HG03175 (cell line): Measurements from ENCODE around the gene PSMD11.

Source experiments
- ATAC-seq: cut with Tn5 transposase; IDR thresholded peaks from one replicate; pipeline ENCODE4 v1.9.1; 2021; ENCODE audit warnings: mild to moderate bottlenecking, moderate library complexity; ENCODE audit not compliant: unreplicated experiment

Gene PSMD11

DNA sequence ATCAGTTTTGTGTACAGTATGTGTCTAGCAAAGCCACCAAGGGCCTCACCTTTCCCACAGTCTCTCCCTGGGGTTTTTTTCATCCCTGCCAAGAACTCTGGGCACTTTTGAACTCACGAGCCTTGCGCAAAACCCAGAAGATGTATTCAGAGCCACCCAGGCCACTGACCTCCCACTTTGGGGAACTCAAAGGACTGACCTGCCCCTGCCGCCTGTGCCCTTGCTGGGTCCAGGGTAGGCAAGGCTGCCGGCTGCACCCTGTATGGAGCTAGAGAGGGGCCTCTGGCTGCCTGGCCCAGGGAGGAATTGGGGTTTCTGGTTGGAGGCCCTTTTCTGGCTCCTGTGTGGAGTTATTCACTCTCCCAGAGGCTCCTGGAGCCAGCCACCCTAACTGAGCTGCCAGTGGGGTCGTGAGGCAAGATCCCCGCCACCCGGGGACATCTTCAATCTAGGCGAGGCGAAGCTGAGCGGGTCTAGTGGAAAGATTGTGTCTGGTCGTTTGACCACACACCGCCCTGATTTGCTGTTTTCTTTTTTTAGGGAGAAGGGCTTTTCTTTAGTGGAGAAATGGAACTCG, 44.4 kb downstream of the PSMD11 start:
- ATAC-seq = no peak

DNA sequence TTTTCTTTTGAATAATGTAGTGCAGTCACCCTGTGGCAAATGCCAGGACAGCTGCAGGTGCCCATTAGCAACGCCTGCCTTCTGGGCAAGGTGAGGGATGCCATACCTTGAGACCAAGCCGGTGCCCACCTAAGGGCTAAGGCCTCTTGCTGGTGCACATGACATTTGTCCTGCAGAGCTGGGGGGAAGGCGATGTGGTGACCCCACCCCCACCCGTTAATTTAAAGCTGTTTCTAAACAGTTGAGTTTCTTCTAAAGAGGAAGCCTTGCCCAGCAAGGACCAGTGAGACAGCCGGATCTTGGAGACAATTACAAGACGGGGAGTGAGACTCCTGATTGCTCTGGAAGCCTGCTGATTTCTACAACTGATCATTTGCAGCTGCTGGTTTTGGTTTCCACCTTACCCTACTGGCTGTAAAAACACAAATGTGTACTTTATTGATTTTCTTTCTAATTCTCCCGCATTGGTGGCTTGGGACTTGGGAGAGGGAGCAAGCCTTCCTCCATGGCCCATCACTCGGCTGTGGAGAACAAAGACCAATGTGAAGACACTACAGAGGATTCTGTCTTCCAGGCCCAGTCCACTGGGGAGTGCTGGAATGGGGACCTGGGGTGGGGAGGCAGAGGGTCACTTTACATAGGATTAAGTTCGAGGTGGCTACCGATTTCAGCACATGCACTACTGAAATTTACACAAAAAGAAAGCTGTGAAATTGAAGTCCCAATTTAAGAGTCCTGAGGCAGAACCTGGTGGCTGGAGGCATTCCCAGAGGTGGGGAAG, 45.2 kb downstream of the PSMD11 start:
- no peak for ATAC-seq

DNA sequence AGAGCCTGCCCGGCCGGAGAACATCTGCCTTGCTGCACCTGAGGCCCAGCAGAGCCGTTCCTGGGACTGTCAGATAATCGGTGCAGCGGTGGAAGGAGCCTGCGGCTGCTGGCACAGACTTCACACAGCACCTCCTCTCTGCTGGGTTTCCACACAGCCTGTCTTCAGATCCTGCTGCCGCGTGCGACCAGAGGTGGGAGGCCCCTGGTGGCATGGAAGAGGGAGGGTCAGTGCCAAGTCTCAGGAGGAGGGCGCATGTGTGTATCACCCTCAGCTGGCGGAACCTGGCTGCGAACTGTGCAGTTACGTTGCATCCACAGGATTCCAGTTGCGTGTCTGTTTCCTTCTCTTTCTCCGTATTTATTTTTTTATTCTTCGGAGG, 45.8 kb downstream of the PSMD11 start:
- no peak for ATAC-seq

DNA sequence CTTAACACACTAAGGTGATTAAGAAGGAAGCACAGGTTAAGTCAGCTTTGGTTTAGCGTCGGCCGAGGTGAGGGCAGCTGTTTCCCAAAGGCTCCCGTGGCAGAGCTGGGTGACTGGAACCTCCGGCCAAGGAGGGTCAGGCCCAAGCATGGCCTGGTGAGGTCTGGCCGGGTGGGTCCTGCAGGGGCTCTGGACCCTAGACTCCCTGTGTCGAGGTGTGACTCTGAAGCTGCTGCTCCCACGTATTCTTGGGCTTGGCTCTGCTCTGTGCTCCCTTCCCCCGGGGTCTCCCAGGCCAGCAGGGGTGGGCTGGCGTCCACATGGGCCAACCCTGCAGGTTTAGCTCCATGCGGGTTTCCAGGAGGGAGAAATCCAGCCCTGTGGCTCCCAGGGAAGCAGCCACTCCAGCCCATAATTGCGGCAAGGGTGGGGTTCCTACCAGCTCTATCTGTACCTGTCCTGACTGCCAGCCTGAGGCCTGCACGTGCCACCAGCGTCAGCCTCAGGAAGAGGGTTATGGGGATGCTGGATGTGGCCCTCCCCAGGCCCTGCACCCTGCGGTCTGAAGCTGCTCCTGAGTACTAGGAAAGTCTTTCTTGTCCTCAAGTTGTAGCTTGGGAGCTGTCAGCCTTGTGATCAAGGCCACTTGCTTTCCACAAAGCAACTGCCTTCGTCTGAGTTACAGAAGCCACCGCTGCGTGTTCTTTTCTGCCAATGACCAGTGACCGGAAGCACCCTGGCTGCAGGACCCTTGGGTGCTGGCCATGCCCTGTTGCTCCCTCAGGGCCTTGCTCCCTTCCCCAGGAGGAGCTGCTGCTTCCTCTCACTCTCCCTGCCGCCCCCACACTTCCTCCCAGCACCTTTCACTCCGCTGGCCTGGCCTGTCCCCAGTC, 47.3 kb downstream of the PSMD11 start:
- ATAC-seq = no peak

DNA sequence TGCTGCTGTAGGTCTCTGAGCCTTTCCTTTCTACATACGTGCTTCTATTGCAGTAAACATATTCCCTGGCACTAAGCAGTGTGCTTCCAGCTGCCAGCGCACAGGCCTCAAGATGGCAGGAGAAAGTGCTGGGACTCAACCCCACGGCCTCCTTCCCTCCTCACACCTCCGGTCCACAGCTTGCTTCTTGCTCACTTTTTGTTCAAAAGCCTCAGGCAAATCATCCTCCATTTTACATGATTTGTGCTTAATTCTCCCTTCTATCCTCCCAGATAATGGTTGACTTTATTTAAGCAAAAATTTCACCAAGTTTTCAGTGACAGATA, 47.9 kb downstream of the PSMD11 start:
- ATAC-seq = no peak

DNA sequence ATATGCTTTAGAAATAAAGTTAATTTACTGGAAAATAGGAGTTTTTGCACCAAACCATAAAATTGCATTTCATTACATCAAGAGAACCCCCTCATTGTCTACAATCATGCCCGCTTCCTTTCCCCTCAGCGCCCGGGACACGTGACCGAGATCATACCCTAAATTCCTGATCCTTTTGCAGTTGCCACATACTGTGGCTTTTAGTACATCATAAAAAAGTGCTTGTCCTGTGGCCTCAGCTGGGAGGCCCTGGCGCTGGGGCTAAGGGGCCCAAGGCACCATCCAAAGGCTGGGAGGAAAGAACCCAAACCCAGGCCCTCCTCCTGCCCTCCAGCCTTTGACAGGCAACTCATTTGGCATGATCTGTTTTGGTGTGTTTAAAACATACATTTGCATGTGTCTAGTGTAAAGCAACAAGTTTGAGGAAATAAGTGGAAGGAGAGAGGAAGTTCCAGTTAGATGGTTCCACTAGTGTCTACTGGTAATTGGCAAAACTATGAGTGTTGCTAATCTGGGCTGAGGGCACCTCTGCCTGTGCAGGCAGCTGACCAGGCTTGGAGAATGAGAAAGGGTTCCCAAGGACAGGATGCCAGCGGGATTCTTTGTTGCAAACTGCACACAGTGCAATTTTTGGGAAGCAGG, 48.5 kb downstream of the PSMD11 start:
- no peak for ATAC-seq

DNA sequence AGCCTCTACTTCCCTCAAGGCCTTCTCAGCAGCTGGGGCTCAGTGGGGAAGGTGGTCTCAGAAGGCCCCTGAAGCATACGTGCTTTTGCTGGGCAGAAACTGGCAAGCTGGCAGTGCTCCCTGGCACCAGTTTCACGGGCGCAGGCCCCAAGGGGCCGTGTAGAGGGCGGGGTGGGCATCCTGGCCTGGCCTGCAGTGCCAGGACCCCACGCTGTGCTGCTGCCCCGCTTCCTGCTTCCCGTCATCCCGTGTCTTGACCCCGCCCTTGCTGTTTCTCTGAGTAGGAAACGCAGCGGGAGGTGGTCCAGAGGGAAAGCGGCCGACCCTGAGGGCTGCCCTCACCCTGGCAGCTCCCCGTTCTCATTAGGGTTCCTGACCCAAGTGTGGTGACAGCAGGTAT, 49.3 kb downstream of the PSMD11 start:
- no peak for ATAC-seq

DNA sequence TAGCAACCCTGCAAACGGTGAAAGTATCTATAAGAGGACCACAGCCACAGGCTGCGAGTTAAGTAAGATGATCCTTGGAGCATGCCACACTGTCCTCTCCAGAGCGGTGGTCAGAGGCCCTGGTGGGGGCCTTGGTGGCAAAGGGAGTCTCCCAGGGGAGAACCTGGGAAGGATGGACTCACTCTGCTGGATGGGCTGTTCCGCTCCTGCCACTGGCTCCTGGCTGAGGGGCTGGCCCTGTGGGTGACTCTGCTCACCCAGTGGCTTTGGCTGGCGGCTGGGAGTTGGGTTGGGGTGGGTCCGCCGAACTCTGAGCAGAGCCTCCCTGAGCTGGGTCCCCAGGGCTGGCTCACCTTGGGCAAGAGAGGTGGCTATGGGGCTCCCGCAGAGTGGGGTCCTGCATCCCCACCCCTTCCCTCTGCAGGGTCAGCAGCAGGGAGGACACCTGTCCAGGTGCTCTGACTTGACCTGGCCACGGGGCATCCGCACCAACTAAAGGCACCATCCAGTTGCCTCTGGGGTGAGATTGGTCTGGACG, 49.7 kb downstream of the PSMD11 start:
- ATAC-seq = no peak

DNA sequence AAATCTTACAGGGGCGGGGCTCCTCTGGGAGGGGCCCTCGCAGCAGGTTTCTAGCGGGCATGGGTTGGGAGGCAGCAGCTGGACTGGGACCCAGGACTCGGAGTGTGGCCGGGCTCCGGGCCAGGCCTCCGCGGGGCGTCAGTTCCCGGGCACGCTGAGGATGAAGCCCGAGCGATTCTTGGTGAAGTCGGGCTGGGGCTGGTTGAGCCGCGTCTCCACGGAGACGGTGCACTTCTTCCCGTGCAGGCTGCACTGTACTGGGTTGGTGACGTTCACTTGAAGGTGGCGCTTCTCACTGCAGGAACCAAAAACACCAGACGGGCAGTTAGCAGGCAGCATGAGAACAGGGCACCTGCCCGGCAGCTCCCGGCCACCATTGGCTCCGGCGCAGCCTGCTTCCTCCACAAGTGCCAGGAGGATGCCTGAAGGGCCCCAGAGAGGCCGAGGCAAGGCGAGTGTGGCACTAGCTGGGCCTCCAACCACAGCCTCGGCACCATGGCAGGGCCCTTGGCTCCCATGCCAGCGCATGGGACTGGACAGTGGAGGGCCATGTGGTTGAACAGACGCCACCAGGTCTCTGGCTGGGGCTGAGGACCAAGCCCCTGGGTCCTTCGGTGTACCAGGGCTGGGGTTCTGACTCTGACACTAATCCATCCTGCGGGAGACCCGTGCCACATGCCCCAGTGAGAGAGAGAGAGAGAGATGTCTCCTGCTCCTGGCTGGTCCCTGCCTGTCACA, 50.5 kb downstream of the PSMD11 start:
- ATAC-seq = no peak

DNA sequence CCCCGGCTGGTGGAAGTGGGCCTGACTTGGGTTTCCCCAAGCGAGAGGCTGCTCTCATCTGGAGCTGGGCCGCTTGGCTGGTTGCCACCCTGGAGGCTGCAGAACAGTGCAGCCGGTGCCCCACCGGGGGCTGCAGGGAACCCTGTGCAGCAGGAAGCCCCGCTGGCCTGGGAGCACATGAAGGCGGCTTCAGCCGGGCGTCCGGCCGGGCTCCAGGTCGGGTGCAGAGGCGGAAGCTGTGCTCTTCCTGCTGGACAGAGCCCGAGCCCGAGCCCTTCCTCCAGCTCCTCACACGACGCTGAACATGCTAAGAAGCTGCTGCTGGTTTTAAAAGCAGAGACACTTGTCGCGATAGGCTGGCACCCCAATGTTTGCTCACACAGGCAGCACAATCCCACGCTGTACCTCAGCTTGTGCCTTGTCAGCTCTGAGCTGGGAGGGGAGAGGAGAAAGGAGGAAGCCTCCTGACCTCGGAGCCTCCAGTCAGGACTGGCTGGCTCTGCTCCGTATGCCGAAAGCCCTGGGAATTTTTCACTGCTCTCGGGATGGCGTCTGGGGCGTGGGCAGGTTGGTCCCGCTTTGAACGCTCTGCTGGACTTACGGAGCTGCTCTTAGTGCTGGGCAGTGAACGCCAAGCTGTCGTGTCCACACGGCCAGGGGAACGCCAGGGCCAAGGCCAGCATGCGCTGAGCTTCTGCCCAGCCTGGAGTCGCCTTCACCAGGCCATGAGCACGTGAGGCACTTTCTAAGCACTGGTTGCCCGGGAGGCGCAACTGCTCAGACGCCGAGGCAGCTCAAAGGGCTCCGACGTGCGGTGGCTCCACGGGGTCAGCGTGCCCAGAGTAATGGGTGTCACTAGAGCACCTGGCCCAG, 51.3 kb downstream of the PSMD11 start:
- no peak for ATAC-seq

DNA sequence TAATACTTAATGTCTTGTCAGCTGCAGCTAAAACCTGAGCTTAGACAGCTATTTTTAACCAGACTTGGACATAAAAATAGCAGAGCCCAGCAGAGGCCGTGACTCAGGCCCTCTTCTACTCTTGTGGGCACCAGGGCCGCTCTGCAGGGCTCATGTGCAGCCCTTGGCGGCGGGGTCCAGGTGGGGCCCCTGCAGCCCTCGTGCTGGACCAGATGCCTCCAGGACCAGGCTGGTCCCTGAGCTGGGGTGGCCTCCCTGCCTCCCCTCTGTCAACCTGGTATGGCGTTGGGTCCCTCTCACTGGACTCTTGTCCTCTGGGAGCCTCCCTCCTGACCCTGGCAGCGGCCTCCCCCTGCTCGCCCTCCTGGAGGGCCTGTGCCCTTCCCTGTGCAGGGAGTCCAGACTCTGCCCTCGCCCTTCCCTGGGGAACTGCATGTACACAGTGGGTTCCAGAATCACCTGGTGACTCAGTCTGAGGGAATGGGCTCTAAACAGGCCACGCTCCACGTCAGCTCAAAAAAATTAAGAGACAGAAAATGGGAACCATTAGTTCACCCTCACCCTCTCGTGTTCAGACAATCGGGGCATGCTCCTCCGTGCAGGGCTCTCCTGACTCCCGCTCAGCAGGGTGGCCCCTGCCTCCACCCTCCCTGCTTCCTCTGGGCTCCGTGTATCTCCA, 52.2 kb downstream of the PSMD11 start:
- ATAC-seq = no peak

DNA sequence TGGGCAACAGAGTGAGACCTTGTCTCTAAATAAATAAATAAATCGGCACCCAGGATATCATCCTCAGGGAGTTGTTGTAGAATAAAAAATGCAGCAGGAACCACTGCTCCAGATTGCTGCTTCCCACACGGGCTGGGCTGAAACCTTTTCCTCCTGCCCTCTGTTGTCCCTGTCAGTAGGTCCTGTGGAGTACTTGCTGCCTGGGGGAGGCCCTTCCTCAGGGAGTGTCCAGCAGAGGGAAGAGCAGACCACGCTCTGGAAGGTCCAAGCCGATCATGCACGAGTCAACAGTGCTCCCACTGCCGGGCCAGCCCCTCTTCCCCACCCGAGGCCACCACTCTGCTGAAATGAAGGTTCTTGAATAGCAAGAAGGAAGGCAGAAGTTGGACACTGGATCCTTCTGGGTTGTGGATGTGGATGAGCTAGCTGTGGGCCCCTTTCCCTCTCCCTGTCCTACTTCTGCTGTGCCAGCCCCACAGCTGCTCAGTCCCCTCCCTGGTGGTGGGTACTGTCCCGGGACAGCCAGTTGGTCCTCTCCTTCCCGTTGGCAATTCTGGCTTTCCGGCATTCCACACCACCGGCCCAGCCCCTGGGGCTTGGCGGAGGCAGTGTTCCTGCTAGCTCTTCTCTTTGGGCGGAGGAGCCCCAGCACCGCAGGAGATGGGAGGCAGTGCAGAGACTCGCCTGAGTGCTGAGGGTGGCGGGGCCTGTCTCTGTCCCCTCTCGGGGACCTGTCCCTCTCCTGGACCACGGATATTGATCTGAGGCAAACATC, 53.3 kb downstream of the PSMD11 start:
- no peak for ATAC-seq

DNA sequence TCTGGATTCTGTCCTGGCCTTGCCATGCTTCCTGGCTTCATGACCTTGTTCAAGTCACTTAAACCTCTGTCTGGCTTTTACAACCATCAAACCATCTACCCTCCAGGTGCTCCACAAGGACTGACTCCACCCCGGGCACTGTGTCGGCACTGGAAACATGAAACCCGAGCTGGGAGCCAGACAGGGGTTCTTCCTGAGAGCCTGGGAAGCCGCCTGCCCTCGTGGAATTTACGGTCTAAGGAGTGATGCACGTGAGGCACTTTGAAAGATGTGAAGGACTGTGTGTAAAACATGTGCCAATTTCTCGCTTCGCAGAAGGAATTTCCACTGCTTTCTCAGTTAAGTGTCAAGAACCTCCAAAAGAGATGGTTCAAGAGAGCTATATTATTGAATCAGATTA, 54.1 kb downstream of the PSMD11 start:
- no peak for ATAC-seq

DNA sequence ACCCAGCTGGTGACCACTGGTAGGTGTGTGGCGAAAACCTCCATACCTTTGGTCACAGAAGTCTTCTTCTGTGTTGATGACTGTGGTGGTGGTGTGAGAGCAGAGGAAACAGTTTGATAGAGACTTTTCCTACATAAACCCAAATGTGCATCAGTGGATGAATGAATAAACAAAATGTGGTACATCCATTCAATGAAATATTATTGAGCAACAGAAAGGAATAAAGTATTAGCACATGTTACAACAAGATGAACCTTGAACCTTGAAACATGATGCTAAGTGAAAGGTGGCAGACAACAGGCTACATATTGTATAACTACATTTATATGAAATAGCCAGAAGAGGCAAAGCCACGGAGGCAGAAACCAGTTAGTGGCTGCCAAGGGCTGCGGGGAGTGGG, 57.7 kb downstream of the PSMD11 start:
- ATAC-seq = no peak

DNA sequence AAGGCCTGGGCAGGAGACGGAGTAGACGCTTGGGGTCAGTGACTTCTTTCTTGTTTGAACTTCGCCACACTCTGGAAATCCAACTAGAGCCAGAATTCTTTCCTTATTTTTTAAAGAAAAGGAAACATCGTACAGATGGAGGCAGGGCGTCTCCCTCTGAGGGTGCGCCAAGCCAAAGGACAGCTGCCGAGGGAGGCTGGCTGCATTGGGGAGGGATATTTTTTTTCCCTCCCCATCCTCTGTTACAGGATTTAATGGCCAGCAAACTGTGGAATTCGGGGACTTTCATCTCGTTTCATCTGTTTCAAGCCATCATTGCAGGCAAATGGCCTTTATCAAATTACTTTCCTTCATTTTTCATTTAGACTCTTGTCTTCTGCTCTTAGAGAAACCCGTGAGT, 58.4 kb downstream of the PSMD11 start:
- ATAC-seq = no peak

DNA sequence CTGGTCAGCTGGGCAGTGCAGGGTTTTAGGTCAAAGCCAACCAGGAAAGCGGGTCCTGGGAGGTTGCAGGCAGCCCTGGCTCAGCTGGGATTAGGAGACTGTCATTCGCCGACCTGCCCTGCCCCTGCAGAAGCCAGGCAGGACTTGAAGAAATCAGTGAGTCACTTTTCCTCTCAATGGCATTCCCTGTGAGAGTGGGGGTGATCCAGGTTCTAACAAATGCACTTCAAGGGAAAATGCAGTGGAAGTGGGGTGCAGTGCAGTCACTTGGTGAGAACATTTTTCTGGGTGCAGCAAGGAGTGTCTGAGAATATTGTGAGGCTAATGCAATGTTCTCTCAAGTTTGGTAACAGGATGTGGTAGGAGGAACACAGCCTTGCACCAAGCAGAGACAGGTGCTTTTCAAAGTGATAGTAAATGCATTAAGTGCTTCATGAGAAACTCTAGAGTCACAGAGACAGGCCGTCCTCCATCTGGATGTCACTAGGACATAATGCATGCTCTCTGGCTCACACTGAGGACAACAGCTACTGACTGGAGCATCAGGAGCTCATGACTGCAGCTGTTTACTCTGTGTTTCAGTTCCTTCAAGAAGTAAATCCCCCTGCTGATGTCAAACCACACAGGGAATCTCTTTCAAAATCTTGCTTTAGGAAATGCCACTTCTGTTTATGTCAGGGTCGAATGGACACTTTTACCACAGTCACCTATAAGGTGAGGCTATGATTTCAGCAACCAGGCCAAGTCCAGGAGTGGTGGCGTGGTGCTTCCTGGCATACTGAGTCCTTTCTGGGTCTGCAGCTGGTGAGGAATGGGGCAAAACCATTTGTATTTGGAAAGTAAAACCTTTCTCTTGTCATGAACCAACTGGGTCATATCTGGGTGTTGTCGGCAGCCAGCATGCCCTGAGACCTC, 59.2 kb downstream of the PSMD11 start:
- peak; percentile 89 for ATAC-seq
